H1 (cell line): ENCODE results near the gene ZNF367.
"Not testable (repeated sequence)": the region's sequence is repeated elsewhere in the genome, so short reads cannot be mapped to it uniquely, and the experiment has no call there.

Experiments used
- EP300 ChIP-seq, 2 experiments: IDR thresholded peaks; 1 replicate in 1 of 2; 2 replicates in 1 of 2; pipeline ENCODE4 v1.6.1; 2011 to 2012; ENCODE audit warnings: low read depth in 2 of 2, low read length in 2 of 2, mild to moderate bottlenecking in 2 of 2, borderline replicate concordance in 1 of 2, inconsistent platforms in 1 of 2, moderate library complexity in 1 of 2
- RAD21 ChIP-seq, 2 experiments: IDR thresholded peaks in 1 of 2; conservative IDR thresholded peaks in 1 of 2; 2 replicates each; pipeline ENCODE4 v1.6.1; 2011; ENCODE audit warnings: low read depth in 2 of 2, low read length in 2 of 2, improper control_type of control experiment in 1 of 2, inconsistent platforms in 1 of 2, mild to moderate bottlenecking in 1 of 2, moderate library complexity in 1 of 2
- TF ChIP-seq, protein P1 (sequence below), 3 experiments: IDR thresholded peaks; 1 replicate in 2 of 3; 2 replicates in 1 of 3; pipeline versions ENCODE4 v1.5.1 to v1.6.1; 2011; ENCODE audit warnings: low read length in 3 of 3, mild to moderate bottlenecking in 3 of 3, inconsistent platforms in 2 of 3, low read depth in 1 of 3, moderate library complexity in 1 of 3; ENCODE audit not compliant: insufficient read depth in 1 of 3; ENCODE audit errors: control extremely low read depth in 1 of 3

GRCh38 chr9:96362119-96362518 is 56.1 kb downstream of the ZNF367 start:
- not testable (repeated sequence) for TF ChIP-seq EP300 (IDR thresholded peaks at IDR 0.05; ENCODE audit: borderline replicate concordance in 1 of 2, low read depth in 2 of 2, low read length in 2 of 2); RAD21 (IDR thresholded peaks at IDR 0.05 in 1 of 2, conservative IDR thresholded peaks at IDR 0.05 in 1 of 2; ENCODE audit: low read depth in 2 of 2, low read length in 2 of 2)
- TF ChIP-seq, protein P1, sequence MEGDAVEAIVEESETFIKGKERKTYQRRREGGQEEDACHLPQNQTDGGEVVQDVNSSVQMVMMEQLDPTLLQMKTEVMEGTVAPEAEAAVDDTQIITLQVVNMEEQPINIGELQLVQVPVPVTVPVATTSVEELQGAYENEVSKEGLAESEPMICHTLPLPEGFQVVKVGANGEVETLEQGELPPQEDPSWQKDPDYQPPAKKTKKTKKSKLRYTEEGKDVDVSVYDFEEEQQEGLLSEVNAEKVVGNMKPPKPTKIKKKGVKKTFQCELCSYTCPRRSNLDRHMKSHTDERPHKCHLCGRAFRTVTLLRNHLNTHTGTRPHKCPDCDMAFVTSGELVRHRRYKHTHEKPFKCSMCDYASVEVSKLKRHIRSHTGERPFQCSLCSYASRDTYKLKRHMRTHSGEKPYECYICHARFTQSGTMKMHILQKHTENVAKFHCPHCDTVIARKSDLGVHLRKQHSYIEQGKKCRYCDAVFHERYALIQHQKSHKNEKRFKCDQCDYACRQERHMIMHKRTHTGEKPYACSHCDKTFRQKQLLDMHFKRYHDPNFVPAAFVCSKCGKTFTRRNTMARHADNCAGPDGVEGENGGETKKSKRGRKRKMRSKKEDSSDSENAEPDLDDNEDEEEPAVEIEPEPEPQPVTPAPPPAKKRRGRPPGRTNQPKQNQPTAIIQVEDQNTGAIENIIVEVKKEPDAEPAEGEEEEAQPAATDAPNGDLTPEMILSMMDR (IDR thresholded peaks at IDR 0.05; ENCODE audit: control extremely low read depth in 1 of 3, insufficient read depth in 1 of 3, low read depth in 1 of 3, low read length in 3 of 3): not testable (repeated sequence)
